ENCODE results near the gene SPEF2. TPM values are rescaled to one million over a fixed set of nuclear protein-coding genes. Genes with fewer than 3 reads are reported as not detected.

The SPEF2 gene
- total RNA-seq, 1 donor from 2014 or later: 12.1 TPM

DNA sequence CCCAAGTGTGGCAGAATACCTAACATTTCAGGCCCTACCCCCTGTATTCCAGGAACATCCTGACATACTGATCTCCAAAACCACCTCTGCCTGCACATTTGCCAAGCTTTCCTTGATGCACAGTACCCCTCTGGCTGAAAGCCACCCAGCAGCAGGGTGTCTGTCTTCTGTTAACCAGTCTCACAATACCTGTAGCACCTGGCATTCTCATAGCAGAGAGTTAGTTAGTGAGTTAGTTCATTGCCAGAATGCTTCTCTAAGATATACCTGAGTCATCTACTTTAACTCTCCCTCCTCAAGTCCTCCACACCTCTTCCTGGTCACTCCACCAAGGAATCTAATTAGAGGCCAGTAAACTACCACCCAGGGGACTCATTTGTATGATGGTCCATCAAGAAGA is 192.9 kb downstream of the SPEF2 start:
- DNase-seq (ENCODE audit: low spot score in 2 of 2, unreplicated experiment in 2 of 2): no peak
- Mint-ChIP-seq H3K4me1 (no peaks in the 10 kb centered on the region), H3K27me3 (ENCODE audit: low read depth) (peaks cover 3% of the 10 kb centered on the region), H3K9me3 (no peaks in the 10 kb centered on the region), H3K4me3 (no peak overlapping the region), H3K36me3 (no peaks in the 10 kb centered on the region), H3K27ac (no peak overlapping the region)
- TF ChIP-seq, protein P1, sequence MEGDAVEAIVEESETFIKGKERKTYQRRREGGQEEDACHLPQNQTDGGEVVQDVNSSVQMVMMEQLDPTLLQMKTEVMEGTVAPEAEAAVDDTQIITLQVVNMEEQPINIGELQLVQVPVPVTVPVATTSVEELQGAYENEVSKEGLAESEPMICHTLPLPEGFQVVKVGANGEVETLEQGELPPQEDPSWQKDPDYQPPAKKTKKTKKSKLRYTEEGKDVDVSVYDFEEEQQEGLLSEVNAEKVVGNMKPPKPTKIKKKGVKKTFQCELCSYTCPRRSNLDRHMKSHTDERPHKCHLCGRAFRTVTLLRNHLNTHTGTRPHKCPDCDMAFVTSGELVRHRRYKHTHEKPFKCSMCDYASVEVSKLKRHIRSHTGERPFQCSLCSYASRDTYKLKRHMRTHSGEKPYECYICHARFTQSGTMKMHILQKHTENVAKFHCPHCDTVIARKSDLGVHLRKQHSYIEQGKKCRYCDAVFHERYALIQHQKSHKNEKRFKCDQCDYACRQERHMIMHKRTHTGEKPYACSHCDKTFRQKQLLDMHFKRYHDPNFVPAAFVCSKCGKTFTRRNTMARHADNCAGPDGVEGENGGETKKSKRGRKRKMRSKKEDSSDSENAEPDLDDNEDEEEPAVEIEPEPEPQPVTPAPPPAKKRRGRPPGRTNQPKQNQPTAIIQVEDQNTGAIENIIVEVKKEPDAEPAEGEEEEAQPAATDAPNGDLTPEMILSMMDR (IDR thresholded peaks at IDR 0.05; ENCODE audit: unreplicated experiment): no peak

DNA sequence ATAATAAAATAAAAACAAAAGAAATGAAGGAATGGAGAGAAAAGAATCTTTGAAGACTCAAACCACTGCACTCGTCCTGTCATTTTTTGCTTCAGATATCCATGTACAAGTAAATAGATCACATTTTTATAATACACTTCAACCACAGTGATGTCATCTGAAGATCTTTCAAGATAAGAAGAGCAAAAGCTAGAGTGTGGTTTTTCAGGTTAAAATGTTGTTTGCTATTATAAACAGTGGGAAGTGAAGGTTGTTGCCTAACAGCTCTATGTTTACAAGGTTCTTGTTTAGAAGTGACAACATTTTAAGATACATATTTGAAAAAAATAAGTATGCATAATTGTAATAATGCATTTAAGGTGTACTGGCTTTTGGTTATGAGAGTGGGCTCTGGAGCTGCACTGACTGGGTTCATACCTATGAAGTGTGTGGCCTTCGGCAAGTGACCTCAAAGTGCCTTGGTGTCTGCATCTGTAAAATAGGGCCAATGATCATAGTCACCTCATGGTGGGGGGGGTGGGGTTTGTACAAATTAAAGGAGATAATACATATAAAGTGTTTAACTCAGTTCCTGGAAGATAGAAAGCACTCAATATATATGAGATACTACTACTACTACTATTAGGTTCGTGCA is 193.6 kb downstream of the SPEF2 start:
- H3K9me3 Mint-ChIP-seq: no peaks in the 10 kb centered on the region
- H3K4me1 Mint-ChIP-seq: no peaks in the 10 kb centered on the region
- TF ChIP-seq, protein P1 (IDR thresholded peaks at IDR 0.05; ENCODE audit: unreplicated experiment): no peak
- no peak overlapping the region for H3K27ac Mint-ChIP-seq
- DNase-seq (ENCODE audit: low spot score in 2 of 2, unreplicated experiment in 2 of 2): no peak
- no peaks in the 10 kb centered on the region for H3K36me3 Mint-ChIP-seq
- no peak overlapping the region for H3K4me3 Mint-ChIP-seq
- peaks cover 3% of the 10 kb centered on the region for H3K27me3 Mint-ChIP-seq (ENCODE audit: low read depth)

DNA sequence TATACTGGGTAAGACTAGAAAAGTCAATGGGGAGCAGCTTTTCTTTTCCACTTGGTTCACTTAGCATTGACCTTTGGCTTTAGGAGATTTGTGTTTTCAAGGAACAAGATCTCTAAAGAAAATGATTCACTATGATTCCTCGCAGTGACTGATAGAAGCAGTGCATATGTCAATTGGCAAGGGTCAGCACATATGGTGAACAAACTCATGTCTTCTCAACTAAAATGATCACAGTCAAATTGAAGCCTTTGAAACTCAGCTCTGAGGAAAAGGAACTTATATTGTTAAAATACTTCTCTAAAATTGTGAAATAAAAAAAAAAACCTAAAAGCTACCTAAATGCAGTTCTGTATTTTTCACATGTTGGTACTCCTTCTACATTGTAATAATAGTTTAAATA is 195.9 kb downstream of the SPEF2 start:
- Mint-ChIP-seq H3K27ac (no peak overlapping the region), H3K9me3 (no peaks in the 10 kb centered on the region), H3K4me1 (no peaks in the 10 kb centered on the region), H3K4me3 (no peak overlapping the region), H3K36me3 (no peaks in the 10 kb centered on the region), H3K27me3 (ENCODE audit: low read depth) (no peaks in the 10 kb centered on the region)
- TF ChIP-seq, protein P1 (IDR thresholded peaks at IDR 0.05; ENCODE audit: unreplicated experiment): no peak
- DNase-seq (ENCODE audit: low spot score in 2 of 2, unreplicated experiment in 2 of 2): no peak

DNA sequence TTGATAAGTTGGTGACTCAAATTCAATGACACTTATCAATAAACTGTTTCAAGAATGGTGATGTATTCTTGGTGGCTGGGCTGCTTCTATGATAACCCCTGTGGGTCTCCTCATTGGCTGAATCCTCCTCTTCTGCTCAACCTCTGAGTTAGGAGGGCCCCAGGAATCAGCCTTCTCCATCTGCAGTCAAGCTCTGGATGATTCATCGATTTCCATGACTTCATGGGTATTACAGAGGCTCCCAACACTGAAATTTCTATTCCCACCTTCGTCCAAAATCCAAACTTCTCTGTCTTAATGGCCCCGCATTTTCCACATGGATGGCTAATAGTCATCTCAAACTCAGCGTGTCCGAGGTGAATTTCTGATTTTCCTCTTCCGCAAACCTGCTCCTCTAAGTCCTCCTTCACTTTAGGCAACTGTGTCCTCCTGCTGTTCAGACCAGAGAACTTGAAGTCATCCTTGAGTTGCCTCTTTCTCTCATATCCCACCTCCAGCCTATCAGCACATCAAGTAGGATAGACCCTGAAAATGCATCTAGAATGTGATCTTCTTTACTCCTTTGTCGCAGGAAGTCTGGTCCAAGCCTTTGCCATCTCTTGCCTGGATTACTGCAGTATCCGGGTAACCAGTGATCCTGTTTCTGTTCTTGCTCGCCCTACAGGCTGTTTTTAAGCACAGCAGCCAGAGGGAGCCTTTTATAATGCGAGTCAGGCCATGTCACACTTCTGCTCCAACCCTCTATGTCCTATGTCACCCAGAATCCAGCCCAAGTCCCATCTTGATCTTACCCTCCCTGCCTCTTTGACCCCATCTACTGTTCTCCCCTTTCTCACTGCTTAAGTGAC is 197.7 kb downstream of the SPEF2 start:
- H3K9me3 Mint-ChIP-seq: no peaks in the 10 kb centered on the region
- DNase-seq (ENCODE audit: low spot score in 2 of 2, unreplicated experiment in 2 of 2): no peak
- peaks cover 5% of the 10 kb centered on the region for H3K27me3 Mint-ChIP-seq (ENCODE audit: low read depth)
- H3K4me1 Mint-ChIP-seq: no peaks in the 10 kb centered on the region
- no peaks in the 10 kb centered on the region for H3K36me3 Mint-ChIP-seq
- H3K27ac Mint-ChIP-seq: no peak overlapping the region
- TF ChIP-seq, protein P1 (IDR thresholded peaks at IDR 0.05; ENCODE audit: unreplicated experiment): no peak
- H3K4me3 Mint-ChIP-seq: no peak overlapping the region

DNA sequence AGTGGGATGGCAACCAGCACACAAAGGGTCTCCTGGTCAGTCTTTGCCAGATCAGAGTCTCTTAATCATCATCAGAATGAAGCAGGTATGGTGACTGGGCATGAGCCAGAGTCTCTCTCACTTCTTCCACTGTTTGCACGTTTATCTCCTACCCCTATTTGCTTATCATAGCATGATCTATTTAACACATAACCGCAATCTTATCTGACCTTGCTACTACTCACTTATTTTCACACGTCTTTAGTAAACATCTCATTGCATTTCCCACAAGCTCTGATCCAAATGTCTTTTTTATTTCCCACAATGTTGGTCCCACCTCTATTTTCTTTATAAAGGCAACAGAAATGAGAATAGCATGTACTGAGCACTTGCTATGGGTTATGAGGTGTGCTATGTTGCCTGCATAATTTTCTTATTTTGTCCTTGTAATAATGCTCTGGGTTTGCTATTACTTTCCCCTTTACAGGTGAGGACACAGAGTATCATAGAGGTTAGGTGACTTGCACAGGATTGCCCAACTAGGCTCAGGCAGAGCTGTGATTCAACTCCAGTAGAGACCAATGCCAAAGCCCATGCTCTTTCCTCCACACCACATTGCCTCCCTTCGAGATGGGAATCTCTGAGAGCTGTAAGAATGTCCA is 199.3 kb downstream of the SPEF2 start:
- TF ChIP-seq, protein P1 (IDR thresholded peaks at IDR 0.05; ENCODE audit: unreplicated experiment): no peak
- no peak overlapping the region for H3K4me3 Mint-ChIP-seq
- no peaks in the 10 kb centered on the region for H3K4me1 Mint-ChIP-seq
- H3K9me3 Mint-ChIP-seq: no peaks in the 10 kb centered on the region
- H3K36me3 Mint-ChIP-seq: no peaks in the 10 kb centered on the region
- no peak overlapping the region for H3K27ac Mint-ChIP-seq
- DNase-seq (ENCODE audit: low spot score in 2 of 2, unreplicated experiment in 2 of 2): no peak
- peaks cover 14% of the 10 kb centered on the region for H3K27me3 Mint-ChIP-seq (ENCODE audit: low read depth)
